ENCODE data around the gene SERPINB7. TPM values are rescaled to one million over a fixed set of nuclear protein-coding genes. Genes with fewer than 3 reads are reported as not detected.
"Not testable (repeated sequence)": the region's sequence is repeated elsewhere in the genome, so short reads cannot be mapped to it uniquely, and the experiment has no call there.

SERPINB7 gene, protein sequence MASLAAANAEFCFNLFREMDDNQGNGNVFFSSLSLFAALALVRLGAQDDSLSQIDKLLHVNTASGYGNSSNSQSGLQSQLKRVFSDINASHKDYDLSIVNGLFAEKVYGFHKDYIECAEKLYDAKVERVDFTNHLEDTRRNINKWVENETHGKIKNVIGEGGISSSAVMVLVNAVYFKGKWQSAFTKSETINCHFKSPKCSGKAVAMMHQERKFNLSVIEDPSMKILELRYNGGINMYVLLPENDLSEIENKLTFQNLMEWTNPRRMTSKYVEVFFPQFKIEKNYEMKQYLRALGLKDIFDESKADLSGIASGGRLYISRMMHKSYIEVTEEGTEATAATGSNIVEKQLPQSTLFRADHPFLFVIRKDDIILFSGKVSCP
- not detected for polyA plus RNA-seq (ENCODE audit: insufficient read length)

DNA sequence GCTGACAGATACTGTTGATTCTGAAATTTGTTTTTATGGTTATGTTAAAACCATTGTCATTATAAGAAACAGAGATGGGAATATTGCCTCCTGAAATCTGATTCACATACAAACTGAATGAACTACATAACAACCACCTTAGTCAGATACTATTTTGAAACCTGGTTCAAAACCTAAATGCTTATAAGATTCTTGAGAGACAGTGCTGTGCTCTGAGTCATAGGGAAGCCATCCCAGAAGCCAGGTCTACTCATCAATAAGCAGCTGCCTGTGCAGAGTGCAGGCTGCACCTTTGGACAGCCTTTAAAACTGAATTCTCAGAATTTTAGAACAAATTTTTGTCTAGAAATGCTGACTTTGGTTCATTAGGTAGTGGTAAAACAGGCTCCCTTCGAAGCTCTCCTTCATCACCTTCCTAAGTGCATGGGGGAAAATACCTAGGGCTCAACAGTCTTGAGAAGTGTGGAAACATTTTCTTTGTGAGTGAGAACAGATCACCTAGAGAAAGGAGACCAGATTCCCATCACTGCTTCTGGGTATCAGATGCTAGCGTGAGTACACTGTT lies at the start of gene SERPINB7:
Gene SERPINB7 (plus strand): TSS at position 253 of the 565 bp plus-strand sequence. CDS start 6,955 bp downstream, outside the sequence.
- no peak for DNase-seq (ENCODE audit: low read depth)

GRCh38 chr18:63725682-63726480 lies 49.3 kb upstream of the SERPINB7 start:
- DNase-seq (ENCODE audit: low read depth): no peak

GRCh38 chr18:63730773-63731172 lies 44.4 kb upstream of the SERPINB7 start:
- DNase-seq (ENCODE audit: low read depth): no peak

GRCh38 chr18:63731215-63731614 lies 44.0 kb upstream of the SERPINB7 start:
- no peak for DNase-seq (ENCODE audit: low read depth)

- DNase-seq (ENCODE audit: low read depth): no peak
Measured at GRCh38 chr18:63736876-63737275, 38.3 kb upstream of the SERPINB7 start.

- no peak for DNase-seq (ENCODE audit: low read depth)
Measured at GRCh38 chr18:63741769-63742168, 33.4 kb upstream of the SERPINB7 start.

- no peak for DNase-seq (ENCODE audit: low read depth)
Measured at GRCh38 chr18:63747006-63747405, 28.2 kb upstream of the SERPINB7 start.

DNA sequence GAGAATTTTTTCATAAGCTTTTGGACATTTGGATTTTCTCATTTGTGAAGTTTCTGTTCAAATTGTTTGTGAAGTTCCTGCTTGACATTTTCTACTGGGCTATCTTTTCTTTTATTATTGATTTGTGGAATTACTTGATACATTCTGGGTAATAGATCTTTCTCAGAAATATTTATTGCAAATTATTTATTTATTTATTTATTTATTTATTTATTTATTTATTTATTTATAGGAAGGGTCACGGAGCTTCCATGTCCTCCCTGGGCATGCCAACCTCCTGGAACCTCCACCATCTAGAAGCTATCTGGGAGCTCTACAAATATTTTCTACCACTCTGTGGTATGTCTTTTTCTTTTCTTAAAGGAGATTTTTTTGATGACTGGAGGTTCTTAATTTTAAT lies 25.7 kb upstream of the SERPINB7 start:
- DNase-seq (ENCODE audit: low read depth): no peak

DNA sequence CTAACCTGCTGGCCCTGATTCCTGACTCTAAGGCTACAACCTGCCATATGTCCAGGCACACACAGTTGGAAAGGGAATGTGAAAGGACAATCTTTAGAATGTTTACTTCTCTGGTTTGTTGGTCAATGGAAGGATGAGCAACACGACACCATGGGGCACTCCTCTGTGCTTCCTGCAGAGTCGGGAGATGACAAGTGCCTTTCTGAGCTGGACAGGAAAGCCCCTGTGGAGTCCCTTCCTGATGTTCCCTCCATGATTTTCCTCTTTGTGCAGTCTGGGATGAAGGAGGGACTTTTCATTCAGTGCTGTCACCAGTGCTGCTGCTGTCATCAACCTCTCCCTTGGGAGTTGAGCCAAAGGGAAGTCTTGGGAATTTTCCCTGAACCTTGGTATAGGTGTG lies 22.6 kb upstream of the SERPINB7 start:
- DNase-seq (ENCODE audit: low read depth): no peak

GRCh38 chr18:63753676-63754075 lies 21.5 kb upstream of the SERPINB7 start:
- no peak for DNase-seq (ENCODE audit: low read depth)

DNA sequence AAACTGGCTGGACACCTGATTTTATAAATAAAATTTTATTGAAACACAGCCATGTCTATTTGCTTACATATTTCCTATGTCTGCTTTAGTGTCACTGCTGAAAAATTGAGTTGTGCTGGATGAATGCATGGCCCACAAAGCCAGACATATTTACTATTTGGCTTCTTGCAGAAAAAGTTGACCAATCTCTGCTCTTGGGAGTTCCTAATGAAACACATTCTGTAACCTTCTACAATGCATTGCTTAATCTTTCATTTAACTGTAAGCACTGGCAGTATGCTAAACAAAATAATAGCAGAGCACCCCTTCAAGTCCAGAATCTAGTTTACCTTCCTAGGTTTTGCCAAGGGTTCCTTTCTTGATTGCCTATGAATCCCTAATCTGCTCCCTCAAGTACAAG lies 17.7 kb upstream of the SERPINB7 start:
- no peak for DNase-seq (ENCODE audit: low read depth)

GRCh38 chr18:63758615-63759240 lies 16.5 kb upstream of the SERPINB7 start:
- no peak for DNase-seq (ENCODE audit: low read depth)

GRCh38 chr18:63759786-63760185 lies 15.4 kb upstream of the SERPINB7 start:
- DNase-seq (ENCODE audit: low read depth): not testable (repeated sequence)

GRCh38 chr18:63762518-63762917 lies 12.7 kb upstream of the SERPINB7 start:
- DNase-seq (ENCODE audit: low read depth): no peak

GRCh38 chr18:63763831-63764600 lies 11.2 kb upstream of the SERPINB7 start:
- DNase-seq (ENCODE audit: low read depth): no peak

DNA sequence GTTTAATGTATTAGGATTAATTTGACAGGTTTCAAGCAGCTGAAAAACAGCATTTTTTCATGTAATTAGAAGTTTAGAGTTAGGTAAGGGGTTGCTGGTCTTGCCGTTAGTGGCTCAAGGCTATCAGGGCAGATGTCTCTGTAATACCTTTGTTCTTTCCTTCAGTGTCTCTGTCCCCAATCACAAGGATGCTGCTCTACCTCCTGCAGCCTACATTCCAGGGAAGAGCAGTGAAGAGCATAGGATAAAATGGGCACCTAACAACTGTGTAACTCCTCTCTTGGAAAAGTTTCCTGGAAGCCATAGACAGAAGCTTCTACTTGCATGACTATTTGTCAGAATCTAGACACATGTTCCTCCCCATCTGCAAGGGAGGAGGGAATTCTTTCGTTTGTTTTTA lies 9.4 kb upstream of the SERPINB7 start:
- no peak for DNase-seq (ENCODE audit: low read depth)

GRCh38 chr18:63773551-63773950 lies 1.7 kb upstream of the SERPINB7 start:
- DNase-seq (ENCODE audit: low read depth): no peak

GRCh38 chr18:63774511-63774910 lies 707 bp upstream of the SERPINB7 start:
- no peak for DNase-seq (ENCODE audit: low read depth)

DNA sequence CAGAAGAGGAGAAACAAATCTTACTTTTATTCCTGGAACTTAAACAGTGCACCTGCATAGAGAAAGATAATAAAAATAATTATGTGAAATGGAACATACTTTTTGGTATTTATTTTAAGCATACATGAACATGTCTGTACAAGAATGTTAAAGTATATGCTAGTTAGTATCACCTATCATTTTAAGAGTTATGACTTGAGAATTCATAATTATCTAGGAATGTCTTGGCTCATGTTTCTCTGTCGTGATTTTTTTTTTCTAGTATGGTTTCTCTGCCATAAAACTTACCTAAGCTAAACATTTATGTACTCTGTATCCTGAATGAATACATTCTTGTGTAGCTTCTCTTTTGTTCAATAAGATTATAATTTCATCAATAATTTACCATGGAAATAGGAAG lies 4.2 kb downstream of the SERPINB7 start:
- no peak for DNase-seq (ENCODE audit: low read depth)

DNA sequence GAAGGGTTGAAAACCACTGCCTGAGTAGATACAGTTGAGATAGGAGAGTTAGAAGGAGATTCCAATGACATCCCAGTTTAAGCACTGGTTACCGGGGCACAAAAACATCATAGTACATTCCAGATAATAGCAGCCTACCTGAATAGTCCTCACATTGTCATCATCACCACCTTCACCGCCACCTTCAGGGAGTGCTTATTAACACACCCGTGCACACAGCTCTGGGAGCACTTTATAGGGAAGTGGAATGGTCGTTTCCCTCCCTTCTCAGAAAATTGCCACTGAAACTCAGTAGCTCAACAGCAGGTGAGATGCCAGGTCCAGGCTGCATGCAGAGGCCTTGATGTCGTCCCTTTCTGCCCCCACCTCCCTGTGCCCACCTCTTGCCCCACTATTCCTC lies 8.2 kb downstream of the SERPINB7 start:
- DNase-seq (ENCODE audit: low read depth): no peak

- DNase-seq (ENCODE audit: low read depth): no peak
Measured at GRCh38 chr18:63784787-63785452, 9.7 kb downstream of the SERPINB7 start.

Measured in forelimb muscle (tissue), 1 donor.